Fibroblast of skin of scalp (primary cell): ENCODE data around the gene FOXP1.
"Not testable (repeated sequence)": the region's sequence is repeated elsewhere in the genome, so short reads cannot be mapped to it uniquely, and the experiment has no call there.

ENCODE experiments used
- DNase-seq: peaks from one replicate; pipeline ENCODE4 v3.0.0-alpha.2; 2013

FOXP1 gene

DNA sequence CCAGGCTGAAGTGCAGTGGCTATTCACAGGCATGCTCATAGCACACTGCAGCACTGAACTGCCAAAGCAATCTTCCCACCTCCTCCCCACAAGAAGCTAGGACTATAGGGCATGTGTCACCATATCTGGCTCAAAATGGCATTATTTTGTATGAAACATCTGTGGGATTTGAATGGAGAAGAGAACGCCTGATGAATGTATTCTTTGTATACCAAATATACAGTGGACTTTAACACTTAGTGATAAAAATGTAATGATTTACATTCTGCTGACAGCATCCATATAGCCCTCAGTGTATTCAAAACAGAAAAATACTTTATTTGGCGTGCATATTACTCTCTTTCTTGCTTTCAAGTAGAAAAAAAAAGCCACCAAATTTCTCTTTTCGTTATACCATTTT is 257.8 kb downstream of the FOXP1 start:
- no peak for DNase-seq

DNA sequence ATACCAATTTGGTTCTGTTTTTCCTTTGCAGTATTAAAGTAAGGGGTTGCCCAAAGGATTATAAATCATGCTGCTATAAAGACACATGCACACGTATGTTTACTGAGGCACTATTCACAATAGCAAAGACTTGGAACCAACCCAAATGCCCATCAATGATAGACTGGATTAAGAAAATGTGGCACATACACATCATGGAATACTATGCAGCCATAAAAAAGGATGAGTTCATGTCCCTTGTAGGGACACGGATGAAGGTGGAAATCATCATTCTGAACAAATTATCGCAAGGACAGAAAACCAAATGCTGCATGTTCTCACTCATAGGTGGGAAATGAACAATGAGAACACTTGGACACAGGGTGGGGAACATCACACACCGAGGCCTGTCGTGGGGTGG is 259.3 kb downstream of the FOXP1 start:
- DNase-seq = not testable (repeated sequence)

DNA sequence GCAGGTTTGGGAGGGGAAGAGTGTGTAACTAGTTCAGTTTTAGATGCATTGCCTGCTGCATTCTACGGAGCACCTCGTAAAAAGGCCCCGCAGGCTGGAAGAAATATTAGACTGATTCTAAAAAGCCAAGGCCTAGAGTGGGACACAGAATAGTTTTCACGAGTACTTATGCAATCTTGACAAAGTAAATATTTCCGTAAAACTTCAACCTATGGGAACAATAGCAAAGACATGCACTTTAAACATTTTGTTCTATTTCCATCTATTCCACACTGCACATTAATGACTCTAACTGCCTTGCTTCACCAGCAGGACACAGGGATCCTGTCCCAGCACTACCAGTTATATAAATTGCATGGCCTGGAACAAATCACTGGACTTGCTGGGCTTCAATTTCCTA is 260.0 kb downstream of the FOXP1 start:
- DNase-seq = no peak

GRCh38 chr3:71322154-71322553 is 261.4 kb downstream of the FOXP1 start:
- no peak for DNase-seq

- no peak for DNase-seq
These were observed 263.8 kb downstream of the FOXP1 start for GRCh38 chr3:71319771-71320170.

DNA sequence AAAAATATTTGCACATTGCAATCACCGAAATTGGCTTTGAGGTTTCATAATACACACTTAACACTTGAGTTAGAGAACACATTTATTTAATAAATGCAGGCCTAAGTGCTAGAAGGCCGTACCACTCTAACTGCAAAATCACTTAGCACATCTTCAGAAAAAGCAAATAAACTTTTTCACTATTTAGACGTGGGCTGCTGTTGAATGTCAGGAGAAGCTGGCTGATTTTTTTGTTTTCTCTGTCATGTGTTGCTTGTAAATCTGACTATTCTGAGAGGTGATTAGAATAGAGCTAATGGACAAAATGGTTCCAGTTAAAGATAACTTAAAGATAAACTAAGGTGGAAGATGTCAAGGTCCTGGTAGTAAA is 265.1 kb downstream of the FOXP1 start:
- no peak for DNase-seq

GRCh38 chr3:71317749-71318457 is 265.6 kb downstream of the FOXP1 start:
- peak; percentile 47 for DNase-seq

GRCh38 chr3:71317140-71317539 is 266.4 kb downstream of the FOXP1 start:
- no peak for DNase-seq

DNA sequence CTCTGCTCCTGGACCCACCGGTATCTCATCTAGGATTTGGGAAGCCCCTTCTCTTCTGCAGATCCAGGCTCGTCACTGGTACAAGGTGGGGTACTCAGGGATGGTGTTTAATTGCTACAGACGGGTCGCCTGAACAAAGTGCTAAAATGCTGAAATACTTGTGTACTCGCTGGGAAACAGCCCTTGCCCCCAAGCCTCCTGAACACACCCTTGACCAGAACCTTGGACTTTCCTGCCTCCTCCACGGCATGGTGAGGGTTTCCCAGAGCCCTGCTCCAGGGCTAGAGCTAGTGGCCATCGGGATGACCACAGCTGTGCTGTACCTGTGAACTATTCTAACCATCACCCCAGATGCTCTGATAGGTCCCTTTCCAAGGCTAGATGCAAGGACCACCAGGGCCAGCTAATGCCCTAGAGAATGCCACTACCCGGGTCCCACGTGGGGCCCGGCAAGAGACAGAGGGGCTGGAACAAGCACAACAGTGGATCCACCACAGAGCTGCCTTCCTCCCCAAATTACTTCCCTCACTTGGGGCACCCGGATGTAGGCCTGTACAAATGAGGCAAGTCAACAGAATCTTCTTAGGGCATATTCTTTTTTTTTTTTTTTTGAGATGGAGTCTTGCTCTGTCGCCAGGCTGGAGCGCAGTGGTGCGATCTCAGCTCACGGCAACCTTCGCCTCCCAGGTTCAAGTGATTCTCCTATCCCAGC is 267.3 kb downstream of the FOXP1 start:
- no peak for DNase-seq

GRCh38 chr3:71315431-71315830 is 268.1 kb downstream of the FOXP1 start:
- no peak for DNase-seq

DNA sequence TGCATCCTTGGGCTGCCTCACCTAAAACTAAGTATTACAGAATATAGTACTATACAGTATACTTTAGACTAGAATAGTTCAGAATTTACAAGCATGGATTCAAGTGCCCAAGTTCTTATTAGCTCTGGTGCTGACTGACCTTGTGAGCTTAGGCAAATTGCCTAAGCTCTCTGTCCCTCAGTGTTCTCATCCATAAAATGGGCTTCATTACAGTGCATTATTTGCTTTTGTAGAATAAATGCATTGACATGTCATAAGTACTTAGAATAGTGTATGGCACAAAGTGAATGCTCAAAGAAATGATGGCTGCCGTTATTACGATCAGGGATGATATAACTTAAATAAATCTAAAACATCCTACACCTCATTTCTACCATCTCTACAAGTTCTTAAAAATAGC is 269.7 kb downstream of the FOXP1 start:
- DNase-seq = no peak

DNA sequence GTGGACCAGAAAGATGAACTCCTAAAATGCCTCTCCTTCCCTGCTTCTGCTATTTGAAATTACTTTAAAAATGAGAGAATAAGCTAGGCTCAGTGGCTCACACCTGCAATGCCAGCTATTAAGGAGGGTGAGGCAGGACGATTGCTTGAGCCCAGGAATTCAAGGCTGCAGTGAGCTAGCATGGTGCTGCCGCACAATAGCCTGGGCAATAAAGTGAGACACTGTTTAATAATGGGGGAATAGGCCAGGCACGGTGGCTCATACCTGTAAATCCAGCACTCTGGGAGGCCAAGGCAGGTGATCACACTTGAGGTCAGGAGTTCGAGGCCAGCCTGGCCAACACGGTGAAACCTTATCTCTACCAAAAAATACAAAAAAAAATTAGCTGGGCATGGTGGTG is 271.1 kb downstream of the FOXP1 start:
- no peak for DNase-seq

DNA sequence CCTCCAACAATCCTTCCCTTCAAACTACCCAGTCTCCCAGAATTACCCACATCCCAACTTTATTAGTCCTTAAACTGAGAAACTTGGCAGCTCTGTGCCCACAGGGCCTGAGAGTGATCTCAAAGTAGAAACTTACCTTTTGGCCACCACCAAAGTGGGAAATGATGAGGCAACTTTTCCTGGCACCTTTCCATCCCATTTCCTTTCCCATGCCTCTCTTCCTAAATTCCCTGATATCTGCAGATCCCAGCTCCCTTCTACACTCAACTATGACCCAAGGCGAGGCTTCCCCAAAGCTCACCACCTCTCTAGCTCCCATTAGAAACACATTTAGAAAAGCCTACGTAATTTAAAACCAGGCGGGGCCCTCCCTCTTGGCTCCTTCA is 271.9 kb downstream of the FOXP1 start:
- no peak for DNase-seq

GRCh38 chr3:71310980-71311660 is 272.4 kb downstream of the FOXP1 start:
- DNase-seq = peak; percentile 68

GRCh38 chr3:71310359-71310979 is 273.1 kb downstream of the FOXP1 start:
- peak; percentile 92 for DNase-seq

GRCh38 chr3:71309886-71310285 is 273.6 kb downstream of the FOXP1 start:
- peak; percentile 63 for DNase-seq

- no peak for DNase-seq
These were observed 274.2 kb downstream of the FOXP1 start for GRCh38 chr3:71309342-71309741.

GRCh38 chr3:71308836-71309235 is 274.7 kb downstream of the FOXP1 start:
- DNase-seq = no peak

DNA sequence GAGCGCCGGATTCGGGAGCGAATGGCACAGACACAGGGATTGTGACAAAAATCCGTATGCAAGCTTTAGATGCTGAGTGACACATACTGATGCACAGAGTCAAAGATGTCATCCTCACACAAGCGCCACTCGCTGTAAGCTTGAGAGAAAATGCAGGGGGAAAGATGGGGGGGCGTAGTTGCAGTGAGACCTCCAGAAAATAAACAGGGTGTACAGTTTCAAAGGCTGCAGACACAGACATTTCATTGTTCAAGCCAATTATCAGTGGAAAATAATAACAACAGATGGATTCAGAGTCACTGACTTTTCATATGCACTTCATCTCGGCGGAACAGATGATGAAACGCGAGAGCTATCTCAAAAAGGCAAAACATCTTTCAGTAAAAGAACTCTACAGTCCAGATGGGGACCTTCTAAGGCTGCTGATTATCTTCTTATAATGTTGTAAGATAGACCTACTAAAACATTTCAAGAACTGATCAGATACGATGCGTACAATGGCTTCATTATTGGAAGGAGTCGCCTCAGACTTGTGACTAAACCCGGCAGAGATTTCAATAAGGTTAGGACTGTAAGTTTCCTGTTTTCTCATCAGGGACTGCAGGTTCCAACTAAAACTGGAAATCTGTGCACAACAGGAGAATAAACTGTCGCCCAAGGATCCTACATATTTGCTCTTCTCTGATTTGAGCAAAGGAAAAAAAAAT is 275.4 kb downstream of the FOXP1 start:
- no peak for DNase-seq

DNA sequence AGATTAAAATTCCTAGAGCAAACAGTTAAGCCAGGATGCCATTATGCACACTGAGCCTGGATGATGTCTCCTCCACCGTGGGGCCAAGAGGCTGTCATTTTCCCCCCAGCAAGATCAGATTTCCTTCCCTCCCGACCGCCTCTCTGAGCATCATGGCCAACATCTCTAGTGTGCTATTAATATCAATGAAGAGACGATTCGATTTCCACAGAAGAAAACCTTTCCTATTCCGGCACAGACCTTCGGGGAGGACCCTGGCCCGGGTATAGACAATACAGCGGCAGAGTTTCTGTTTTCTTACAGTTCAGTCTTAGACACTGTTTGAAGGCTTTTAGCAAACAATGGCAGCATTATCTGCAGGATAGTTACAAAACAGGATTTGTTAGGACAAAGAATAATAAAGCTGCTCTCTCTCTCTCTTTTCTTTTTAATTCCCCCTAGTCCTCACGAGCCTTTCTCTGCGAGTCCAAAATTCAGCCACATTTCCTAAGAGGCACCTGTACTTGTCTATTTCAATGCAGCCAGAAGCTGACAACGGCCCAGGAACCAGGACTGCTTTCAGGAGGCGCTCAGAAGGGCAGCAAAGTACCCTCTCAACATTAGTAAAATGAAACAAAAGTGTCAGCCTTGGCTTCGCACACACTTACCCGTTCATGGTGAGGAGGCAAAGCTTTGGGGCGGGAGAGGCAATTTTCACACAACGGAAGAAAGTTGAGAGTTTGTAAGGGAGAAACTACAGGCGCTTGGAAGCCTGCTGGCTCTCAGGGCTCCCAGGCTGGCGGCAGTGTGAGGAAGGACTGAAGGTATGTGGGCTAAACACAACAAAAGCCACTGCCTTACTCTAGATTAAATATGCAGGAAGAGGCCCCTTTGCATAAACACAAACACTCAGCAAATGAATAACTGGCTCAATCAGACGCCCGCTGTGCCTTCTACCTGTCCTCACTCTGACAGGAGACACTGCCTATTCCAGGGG is 278.0 kb downstream of the FOXP1 start:
- peak; percentile 43 for DNase-seq

DNA sequence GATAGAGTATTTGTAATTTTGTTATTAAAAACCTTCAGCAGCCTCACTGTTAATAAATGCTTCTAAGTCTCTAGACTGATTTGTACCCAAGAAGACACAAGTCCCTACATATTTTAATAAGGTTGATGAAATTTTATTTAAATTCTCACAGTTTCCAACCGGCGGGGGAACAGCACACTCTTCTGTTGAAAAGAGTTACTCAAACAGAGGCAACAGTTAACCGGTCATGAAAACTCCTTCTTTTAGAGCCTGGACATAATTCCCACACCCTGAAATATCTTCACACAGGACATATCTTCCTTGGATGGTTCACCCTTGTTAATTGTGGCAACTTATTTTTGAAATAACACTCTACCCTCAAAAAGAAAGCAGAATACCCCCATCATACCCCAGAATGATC is 278.8 kb downstream of the FOXP1 start:
- DNase-seq = peak; percentile 51

DNA sequence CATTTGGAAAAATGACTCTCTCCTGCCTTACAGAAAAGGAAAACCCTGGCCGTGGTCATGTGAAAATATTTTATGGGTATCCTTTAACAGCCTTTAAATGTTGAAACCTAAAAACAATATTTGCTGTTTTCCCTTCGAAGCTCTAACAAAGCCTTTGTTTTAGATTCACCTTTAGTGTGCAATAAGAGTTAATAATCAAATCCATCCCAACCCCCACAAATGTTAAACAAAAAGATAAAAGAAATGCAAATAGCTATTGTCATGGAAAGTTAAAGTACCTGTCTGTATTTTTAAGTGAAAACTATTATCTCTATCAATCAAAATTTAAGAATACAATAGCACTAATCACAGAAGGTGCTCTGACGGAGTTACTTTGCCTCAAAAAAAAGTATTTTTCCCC is 279.3 kb downstream of the FOXP1 start:
- DNase-seq = no peak
